RWPE1 (cell line): ENCODE data around the gene TMEM132C.

Experiments
- CTCF ChIA-PET: fragments of 350-600 bp; sonication (Branson Sonifier 250); formaldehyde crosslinking; extraction: SDS; loops from one replicate; lab custom pipeline; 2021; lab: Yijun Ruan, JAX
- POLR2A ChIA-PET: fragments of 400-600 bp; formaldehyde crosslinking; extraction: SDS; loops from one replicate; lab custom pipeline; 2020; ENCODE audit warnings: antibody characterized with exemption; ENCODE audit not compliant: low non-redundant PET; lab: Yijun Ruan, JAX
- DNase-seq: peaks from one replicate; pipeline ENCODE4 v3.0.0; 2012; ENCODE audit warnings: low spot score
- H3K27ac ChIP-seq: fragments of 450-650 bp; 2 replicates; pipeline ENCODE4 v1.5.1; 2017
- CTCF ChIP-seq: fragments of 450-650 bp; conservative IDR thresholded peaks from 2 replicates; pipeline ENCODE4 v1.5.1; 2017; ENCODE audit warnings: low read depth, mild to moderate bottlenecking

Gene TMEM132C

DNA sequence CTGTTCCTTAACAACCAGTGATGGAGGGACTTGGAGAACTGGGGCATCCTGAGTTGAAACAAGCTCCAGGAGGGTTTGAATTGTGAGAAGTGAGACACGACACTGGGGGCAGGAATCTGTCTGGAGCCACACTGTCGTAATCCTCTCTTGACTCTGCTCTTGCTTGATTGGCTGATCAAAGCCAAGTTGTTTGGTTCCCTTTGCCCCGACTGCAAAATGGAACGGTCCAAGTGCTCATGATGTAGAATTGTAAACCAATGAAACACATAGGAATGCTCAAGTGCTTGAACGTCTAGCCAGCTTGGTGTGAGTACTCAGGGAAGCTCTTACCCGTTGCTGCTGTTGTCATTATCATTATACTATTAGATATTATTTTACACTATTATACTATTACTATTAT lies 98.1 kb downstream of the TMEM132C start:
- TF ChIP-seq CTCF, result no peak
- H3K27ac ChIP-seq, result no peak overlapping the region
- CTCF ChIA-PET, result no interaction called here
- DNase-seq, result no peak
- POLR2A ChIA-PET, result no interaction called here

GRCh38 chr12:128365651-128366231 lies 98.8 kb downstream of the TMEM132C start:
- ChIA-PET CTCF (interaction anchor here (0.5 kb wide), 1 partner anchor 1831 kb away, joined by 3 read pairs; no protein-coding TSS in a partner anchor), POLR2A (no interaction called here)
- H3K27ac ChIP-seq, result no peak overlapping the region
- no peak for DNase-seq
- no peak for TF ChIP-seq CTCF

DNA sequence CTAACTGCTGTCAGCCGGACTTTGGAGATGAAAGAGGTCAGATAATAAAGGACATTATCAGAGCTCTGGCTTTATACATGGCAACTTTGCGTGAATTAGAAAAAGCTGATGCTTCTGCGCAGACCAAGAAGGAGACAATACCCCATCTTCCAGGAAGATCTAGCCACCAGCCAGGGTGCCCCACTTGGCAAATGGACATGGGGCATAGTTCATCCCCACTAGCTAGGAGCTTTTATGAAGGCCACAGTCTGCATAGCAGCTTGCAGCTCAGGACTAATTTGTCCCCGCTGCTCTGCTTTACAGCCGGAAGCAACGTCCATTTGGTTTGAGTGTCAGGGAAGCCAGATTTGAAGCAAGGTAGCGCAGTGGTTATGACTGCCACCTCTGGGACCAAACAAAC lies 101.0 kb downstream of the TMEM132C start:
- no peak for DNase-seq
- ChIA-PET CTCF (no interaction called here), POLR2A (no interaction called here)

DNA sequence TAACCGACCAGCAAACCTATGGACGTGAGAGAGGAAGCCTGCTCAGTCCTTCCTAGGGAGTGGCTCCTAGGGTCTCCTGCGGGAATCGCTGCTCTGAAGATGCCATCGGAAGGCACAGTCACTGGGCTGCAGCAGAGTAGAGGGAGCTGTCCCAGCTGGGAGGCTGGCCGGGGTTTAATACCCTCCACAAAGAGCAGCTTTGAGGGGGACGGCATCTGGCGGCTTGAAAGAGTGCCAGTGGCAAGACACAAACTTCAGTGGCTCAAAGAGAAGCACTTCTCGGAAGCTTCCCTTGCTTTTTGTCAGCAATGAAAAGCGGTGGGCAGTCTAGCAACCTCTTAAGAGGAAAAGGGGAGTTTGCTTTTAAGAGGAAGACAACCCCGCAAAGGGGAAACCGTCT lies 114.6 kb downstream of the TMEM132C start:
- ChIA-PET CTCF (interaction anchor here (1.1 kb wide), 1 partner anchor 1632 kb away, joined by 3 read pairs; no protein-coding TSS in a partner anchor), POLR2A (no interaction called here)
- no peak overlapping the region for H3K27ac ChIP-seq
- TF ChIP-seq CTCF, result no peak
- no peak for DNase-seq

More for the DNA sequence above, 101.0 kb downstream of the TMEM132C start:
- H3K27ac ChIP-seq, result no peak overlapping the region
- no peak for TF ChIP-seq CTCF

GRCh38 chr12:128381946-128382345 lies 115.0 kb downstream of the TMEM132C start:
- ChIA-PET CTCF (no interaction called here), POLR2A (no interaction called here)
- no peak for TF ChIP-seq CTCF
- DNase-seq, result no peak
- H3K27ac ChIP-seq, result no peak overlapping the region

DNA sequence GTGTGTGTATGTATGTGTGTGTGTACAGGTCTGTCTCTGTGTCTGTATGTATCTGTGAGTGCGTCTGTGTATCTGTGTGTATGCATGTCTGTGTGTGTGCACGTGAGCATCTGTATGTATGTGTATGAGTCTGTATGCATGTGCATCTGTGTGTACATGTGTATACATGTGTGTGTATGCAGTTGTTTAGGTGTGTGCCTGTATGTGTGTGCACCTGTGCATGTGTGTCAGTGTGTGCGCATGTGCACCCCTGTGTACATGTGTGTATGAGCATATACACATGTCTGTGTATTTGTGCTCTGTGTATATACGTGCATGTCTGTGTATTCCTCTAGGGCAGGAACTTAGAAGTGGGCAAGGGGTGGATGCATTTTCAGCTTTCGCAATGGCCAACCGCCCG lies 116.0 kb downstream of the TMEM132C start:
- TF ChIP-seq CTCF, result no peak
- ChIA-PET CTCF (no interaction called here), POLR2A (no interaction called here)
- no peak for DNase-seq
- no peak overlapping the region for H3K27ac ChIP-seq
